GM12892 (cell line): ENCODE measurements around the gene VCL.
"Not testable (repeated sequence)": the region's sequence is repeated elsewhere in the genome, so short reads cannot be mapped to it uniquely, and the experiment has no call there.

Experiments
- DNase-seq: peaks from one replicate; pipeline ENCODE4 v3.0.0; 2011; ENCODE audit not compliant: insufficient read length
- FAIRE-seq: peaks from 2 replicates; lab custom pipeline; 2011; peaks lifted over from hg19 to GRCh38; lab: Jason Lieb, UNC
- POLR2A ChIP-seq: IDR thresholded peaks from 2 replicates; pipeline ENCODE4 v1.6.1; 2011; ENCODE audit warnings: low read depth, low read length, control low read depth
- POLR2AphosphoS5 ChIP-seq: IDR thresholded peaks from 2 replicates; pipeline ENCODE4 v1.6.1; 2011; ENCODE audit warnings: low read depth, low read length, control low read depth
- TAF1 ChIP-seq: IDR thresholded peaks from 2 replicates; pipeline ENCODE4 v1.6.1; 2011; ENCODE audit warnings: low read depth, mild to moderate bottlenecking, control low read depth, low read length, borderline replicate concordance

Gene VCL

GRCh38 chr10:73998623-73998928 is 660 bp downstream of the VCL start:
- DNase-seq: no peak
- no peak for FAIRE-seq

GRCh38 chr10:73998929-73999691 is 1.2 kb downstream of the VCL start:
- DNase-seq: no peak

More at GRCh38 chr10:73998623-73998928, 660 bp downstream of the VCL start:
- no peak for TF ChIP-seq POLR2A
- no peak for TF ChIP-seq TAF1
- TF ChIP-seq POLR2AphosphoS5: no peak

GRCh38 chr10:73999703-74000102 is 1.8 kb downstream of the VCL start:
- TF ChIP-seq POLR2A (no peak), POLR2AphosphoS5 (no peak), TAF1 (no peak)
- FAIRE-seq (no peak), DNase-seq (no peak)

More at GRCh38 chr10:73998929-73999691, 1.2 kb downstream of the VCL start:
- no peak for TF ChIP-seq POLR2AphosphoS5
- peak; percentile 52; the same call in 1 of the 2 replicates for TF ChIP-seq TAF1
- FAIRE-seq: no peak

- not testable (repeated sequence) for DNase-seq, FAIRE-seq
These were observed 2.3 kb downstream of the VCL start for GRCh38 chr10:74000244-74000643.

GRCh38 chr10:74000892-74001669 is 3.2 kb downstream of the VCL start:
- TF ChIP-seq POLR2A (no peak), POLR2AphosphoS5 (no peak), TAF1 (no peak)
- DNase-seq (no peak), FAIRE-seq (no peak)

- TF ChIP-seq TAF1 (no peak), POLR2AphosphoS5 (no peak), POLR2A (no peak)
- FAIRE-seq: no peak
- no peak for DNase-seq
These were observed 8.4 kb downstream of the VCL start for GRCh38 chr10:74006269-74006668.

- DNase-seq: no peak
- peak; percentile 44 for FAIRE-seq
- no peak for TF ChIP-seq POLR2A
- no peak for TF ChIP-seq POLR2AphosphoS5
- no peak for TF ChIP-seq TAF1
These were observed 10.4 kb downstream of the VCL start for GRCh38 chr10:74008212-74008731.

- FAIRE-seq (no peak), DNase-seq (no peak)
- no peak for TF ChIP-seq TAF1
- TF ChIP-seq POLR2A: no peak
- no peak for TF ChIP-seq POLR2AphosphoS5
These were observed 13.1 kb downstream of the VCL start for GRCh38 chr10:74011017-74011416.

GRCh38 chr10:74011770-74012169 is 13.9 kb downstream of the VCL start:
- TF ChIP-seq TAF1 (no peak), POLR2AphosphoS5 (no peak), POLR2A (no peak)
- FAIRE-seq (no peak), DNase-seq (no peak)

- FAIRE-seq (peak; percentile 53), DNase-seq (no peak)
- no peak for TF ChIP-seq TAF1
- TF ChIP-seq POLR2AphosphoS5: no peak
- no peak for TF ChIP-seq POLR2A
These were observed 14.6 kb downstream of the VCL start for GRCh38 chr10:74012480-74012879.

GRCh38 chr10:74013004-74013403 is 15.1 kb downstream of the VCL start:
- DNase-seq: no peak
- no peak for FAIRE-seq
- TF ChIP-seq TAF1: no peak
- no peak for TF ChIP-seq POLR2AphosphoS5
- no peak for TF ChIP-seq POLR2A

GRCh38 chr10:74014574-74014973 is 16.7 kb downstream of the VCL start:
- DNase-seq, FAIRE-seq: not testable (repeated sequence)
